D721Med (cell line): ENCODE measurements around the gene SLC22A3.

Experiments
- DNase-seq: peaks from one replicate; pipeline ENCODE4 v3.0.0; 2011; ENCODE audit warnings: low spot score; ENCODE audit not compliant: insufficient read length
- FAIRE-seq: peaks from 2 replicates; lab custom pipeline; 2011; peaks lifted over from hg19 to GRCh38; lab: Jason Lieb, UNC
- CTCF ChIP-seq: IDR thresholded peaks from 2 replicates; pipeline ENCODE4 v1.5.1; 2012; ENCODE audit warnings: mild to moderate bottlenecking, control low read depth; ENCODE audit not compliant: insufficient read depth; ENCODE audit errors: missing control alignments

SLC22A3 gene

GRCh38 chr6:160347259-160348222 is 637 bp upstream of the SLC22A3 start:
- no peak for TF ChIP-seq CTCF
- FAIRE-seq (no peak), DNase-seq (no peak)

DNA sequence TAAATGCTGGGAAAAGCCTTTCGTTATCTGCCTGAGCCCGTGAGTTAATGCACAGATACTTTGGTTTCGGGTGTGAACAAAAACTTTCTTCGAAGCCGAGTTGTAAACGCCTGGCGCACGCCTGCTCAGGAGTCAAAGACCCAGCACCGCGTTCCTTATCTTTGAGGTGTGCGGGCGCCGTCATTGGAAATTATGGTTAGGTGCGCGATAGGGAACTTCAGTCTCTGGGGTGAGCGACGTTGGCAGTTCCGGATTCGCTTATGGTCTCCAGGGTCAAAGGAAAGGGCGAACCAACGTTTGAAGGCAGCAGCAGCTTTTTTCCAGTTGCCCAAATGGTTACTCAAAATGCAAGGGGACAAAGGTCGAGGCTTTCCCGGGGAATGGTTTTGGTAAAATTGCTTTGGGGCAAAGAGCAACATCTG is 853 bp downstream of the SLC22A3 start:
- TF ChIP-seq CTCF = no peak
- FAIRE-seq (no peak), DNase-seq (no peak)

- no peak for DNase-seq
- no peak for FAIRE-seq
- no peak for TF ChIP-seq CTCF
These were observed 1.7 kb downstream of the SLC22A3 start for GRCh38 chr6:160349814-160350350.

DNA sequence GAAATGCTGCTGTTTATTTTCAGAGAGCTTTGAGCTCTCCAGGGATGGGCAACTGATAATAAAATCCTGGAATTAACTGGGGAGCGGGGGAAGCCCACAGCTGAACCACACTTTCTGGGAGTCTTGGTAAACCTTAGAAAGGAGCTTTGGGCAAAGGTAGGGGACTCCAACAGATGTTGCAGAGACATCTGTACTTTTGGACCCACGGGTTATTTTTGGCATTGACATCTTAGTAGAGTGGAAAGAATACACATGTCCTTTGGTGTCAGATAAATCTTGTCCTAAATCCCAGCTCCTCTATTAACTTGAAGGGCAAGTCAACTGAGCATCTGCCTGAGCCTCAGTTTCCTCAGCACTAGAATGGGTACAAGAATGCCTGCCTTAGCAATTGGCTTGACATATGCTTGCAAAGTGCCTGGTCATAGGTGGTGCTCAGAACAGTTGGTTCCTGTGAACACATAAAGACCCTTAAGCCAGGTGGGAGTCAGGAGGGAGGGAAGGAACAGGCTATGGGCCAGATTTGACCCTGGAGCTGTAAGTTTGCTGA is 5.8 kb downstream of the SLC22A3 start:
- no peak for TF ChIP-seq CTCF
- FAIRE-seq (no peak), DNase-seq (no peak)

GRCh38 chr6:160355001-160355400 is 6.8 kb downstream of the SLC22A3 start:
- DNase-seq (no peak), FAIRE-seq (no peak)
- TF ChIP-seq CTCF = no peak

GRCh38 chr6:160356074-160356744 is 8.0 kb downstream of the SLC22A3 start:
- FAIRE-seq = no peak
- DNase-seq = no peak
- TF ChIP-seq CTCF = no peak
